ENCODE results near the gene MTHFR.

DNA sequence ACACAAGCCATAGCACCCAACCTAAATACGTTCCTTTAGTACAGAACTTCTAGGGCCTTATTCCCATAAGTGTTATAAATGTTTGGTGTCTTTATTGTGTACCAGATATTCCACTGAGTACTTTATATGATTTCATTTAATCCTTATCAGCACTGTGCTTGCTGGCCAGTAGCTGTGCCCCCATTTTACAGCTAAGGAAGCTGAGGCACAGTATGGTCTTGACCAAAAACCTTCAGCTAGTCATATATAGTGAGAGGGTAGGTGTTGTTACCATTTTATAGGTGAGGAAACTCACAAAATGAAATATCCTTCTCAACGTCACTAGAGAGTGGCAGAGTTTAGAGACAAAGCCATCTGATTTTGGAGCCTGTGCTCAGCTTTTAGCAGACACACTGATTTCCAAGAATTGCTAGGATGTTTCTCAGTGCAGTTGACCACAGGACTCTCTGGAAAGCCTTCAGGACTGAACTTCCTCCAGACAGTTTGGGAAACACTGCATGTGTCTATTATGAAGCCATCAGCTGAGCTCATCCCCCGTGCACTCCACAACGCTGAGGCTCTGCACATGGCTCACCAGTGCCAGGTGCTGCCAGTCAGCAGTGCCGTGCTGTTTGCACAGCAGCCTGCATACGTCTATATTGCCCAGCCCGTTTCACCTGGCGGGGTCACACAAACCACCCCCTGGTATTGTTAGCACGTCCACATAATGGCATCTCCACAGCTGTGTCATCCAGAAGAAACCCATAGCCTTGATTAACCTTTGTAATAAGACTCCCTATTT is 26.4 kb upstream of the MTHFR start:
- TF ChIP-seq, protein P1, sequence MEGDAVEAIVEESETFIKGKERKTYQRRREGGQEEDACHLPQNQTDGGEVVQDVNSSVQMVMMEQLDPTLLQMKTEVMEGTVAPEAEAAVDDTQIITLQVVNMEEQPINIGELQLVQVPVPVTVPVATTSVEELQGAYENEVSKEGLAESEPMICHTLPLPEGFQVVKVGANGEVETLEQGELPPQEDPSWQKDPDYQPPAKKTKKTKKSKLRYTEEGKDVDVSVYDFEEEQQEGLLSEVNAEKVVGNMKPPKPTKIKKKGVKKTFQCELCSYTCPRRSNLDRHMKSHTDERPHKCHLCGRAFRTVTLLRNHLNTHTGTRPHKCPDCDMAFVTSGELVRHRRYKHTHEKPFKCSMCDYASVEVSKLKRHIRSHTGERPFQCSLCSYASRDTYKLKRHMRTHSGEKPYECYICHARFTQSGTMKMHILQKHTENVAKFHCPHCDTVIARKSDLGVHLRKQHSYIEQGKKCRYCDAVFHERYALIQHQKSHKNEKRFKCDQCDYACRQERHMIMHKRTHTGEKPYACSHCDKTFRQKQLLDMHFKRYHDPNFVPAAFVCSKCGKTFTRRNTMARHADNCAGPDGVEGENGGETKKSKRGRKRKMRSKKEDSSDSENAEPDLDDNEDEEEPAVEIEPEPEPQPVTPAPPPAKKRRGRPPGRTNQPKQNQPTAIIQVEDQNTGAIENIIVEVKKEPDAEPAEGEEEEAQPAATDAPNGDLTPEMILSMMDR (IDR thresholded peaks at IDR 0.05) = no peak
- no peak for TF ChIP-seq POLR2A (IDR thresholded peaks at IDR 0.05)
